Measurements from ENCODE around the gene SPN.

DNA sequence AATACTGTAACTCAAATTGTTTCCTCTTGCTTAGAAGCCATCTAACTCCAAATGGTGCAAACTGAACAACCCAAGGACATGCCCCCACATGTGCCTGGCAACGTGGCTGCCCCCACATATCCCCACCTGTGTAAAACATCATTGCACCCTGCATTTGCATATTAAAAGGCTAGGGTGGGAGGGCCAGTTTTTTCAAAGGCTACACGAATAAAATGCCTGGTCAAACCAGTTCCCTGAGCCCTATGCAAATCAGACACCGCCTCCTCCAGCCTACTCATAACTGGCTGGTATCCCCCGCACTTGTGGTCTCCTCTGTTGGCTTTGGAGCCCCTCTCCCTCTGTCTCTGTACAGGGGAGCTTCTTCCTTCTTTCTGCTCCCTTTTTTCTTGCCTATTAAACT is 56.0 kb downstream of the SPN start:
- TF ChIP-seq, protein P1, sequence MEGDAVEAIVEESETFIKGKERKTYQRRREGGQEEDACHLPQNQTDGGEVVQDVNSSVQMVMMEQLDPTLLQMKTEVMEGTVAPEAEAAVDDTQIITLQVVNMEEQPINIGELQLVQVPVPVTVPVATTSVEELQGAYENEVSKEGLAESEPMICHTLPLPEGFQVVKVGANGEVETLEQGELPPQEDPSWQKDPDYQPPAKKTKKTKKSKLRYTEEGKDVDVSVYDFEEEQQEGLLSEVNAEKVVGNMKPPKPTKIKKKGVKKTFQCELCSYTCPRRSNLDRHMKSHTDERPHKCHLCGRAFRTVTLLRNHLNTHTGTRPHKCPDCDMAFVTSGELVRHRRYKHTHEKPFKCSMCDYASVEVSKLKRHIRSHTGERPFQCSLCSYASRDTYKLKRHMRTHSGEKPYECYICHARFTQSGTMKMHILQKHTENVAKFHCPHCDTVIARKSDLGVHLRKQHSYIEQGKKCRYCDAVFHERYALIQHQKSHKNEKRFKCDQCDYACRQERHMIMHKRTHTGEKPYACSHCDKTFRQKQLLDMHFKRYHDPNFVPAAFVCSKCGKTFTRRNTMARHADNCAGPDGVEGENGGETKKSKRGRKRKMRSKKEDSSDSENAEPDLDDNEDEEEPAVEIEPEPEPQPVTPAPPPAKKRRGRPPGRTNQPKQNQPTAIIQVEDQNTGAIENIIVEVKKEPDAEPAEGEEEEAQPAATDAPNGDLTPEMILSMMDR (IDR thresholded peaks at IDR 0.05) = no peak
- TF ChIP-seq POLR2A (IDR thresholded peaks at IDR 0.05) = no peak
